Measurements from ENCODE around the gene CCDC201.
"Not testable (repeated sequence)": the region's sequence is repeated elsewhere in the genome, so short reads cannot be mapped to it uniquely, and the experiment has no call there.

Gene CCDC201

DNA sequence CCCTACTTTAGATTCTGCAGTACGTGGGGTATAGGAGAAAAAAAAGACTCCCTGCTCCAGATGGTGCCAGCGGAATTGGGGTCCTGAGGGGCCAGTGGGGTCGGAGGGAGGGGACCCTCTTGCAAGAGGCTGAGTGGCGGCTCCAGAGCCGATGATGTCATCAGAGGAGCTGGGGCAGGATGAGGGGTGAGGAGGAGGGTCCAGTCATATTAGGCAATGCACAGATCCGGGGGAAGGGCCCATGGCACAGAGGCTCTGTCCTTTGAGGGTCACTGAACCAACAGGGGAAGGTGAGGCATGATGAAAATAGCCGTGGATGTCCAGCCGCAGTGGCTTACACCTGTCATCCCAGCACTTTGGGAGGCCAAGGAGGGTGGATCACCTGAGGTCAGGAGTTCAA, 19.4 kb downstream of the CCDC201 start:
- H4K20me1 ChIP-seq (ENCODE audit: insufficient read depth, low read length); H3K4me2 ChIP-seq (ENCODE audit: low read length); H3K27me3 ChIP-seq (ENCODE audit: insufficient read depth, low read length); H3K27ac ChIP-seq (ENCODE audit: low read depth, low read length, poor library complexity, severe bottlenecking); H3K9me2 ChIP-seq (ENCODE audit: low read depth, low read length); H3K36me3 ChIP-seq (ENCODE audit: insufficient read depth, low read length); H3K9ac ChIP-seq (ENCODE audit: low read length); H2AFZ ChIP-seq (ENCODE audit: low read length); H3K9me3 ChIP-seq (ENCODE audit: low read length); H3K79me2 ChIP-seq (ENCODE audit: insufficient read depth, low read length); H3F3A ChIP-seq (ENCODE audit: insufficient read depth, low read length); H3K4me1 ChIP-seq (ENCODE audit: insufficient read depth, low read length, severe bottlenecking); H3K4me3 ChIP-seq (ENCODE audit: low read depth, low read length, poor library complexity, severe bottlenecking): not testable (repeated sequence)

DNA sequence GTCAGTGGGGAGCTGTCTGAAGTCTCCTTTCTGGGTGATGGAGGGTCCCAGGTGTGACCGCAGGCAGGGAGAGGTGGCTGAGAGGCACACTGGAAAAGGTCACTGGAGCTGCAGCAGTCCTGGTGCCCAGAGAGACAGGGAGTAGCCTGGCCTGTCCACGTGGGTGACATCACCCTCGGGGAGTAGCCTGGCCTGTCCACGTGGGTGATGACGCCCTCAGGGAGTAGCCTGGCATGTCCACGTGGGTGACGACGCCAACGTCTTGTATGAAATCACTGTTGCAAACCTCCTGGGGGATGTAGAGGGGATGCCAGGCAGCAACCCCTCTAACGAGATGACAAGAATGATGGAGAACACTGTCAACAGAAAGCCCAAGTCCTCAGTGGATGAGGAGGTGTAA, 19.9 kb downstream of the CCDC201 start:
- H3K9ac ChIP-seq (ENCODE audit: low read length); H3K4me2 ChIP-seq (ENCODE audit: low read length); H3F3A ChIP-seq (ENCODE audit: insufficient read depth, low read length); H3K9me2 ChIP-seq (ENCODE audit: low read depth, low read length); H3K9me3 ChIP-seq (ENCODE audit: low read length); H3K36me3 ChIP-seq (ENCODE audit: insufficient read depth, low read length); H3K79me2 ChIP-seq (ENCODE audit: insufficient read depth, low read length); H3K4me1 ChIP-seq (ENCODE audit: insufficient read depth, low read length, severe bottlenecking); H3K27ac ChIP-seq (ENCODE audit: low read depth, low read length, poor library complexity, severe bottlenecking); H3K27me3 ChIP-seq (ENCODE audit: insufficient read depth, low read length); H2AFZ ChIP-seq (ENCODE audit: low read length); H3K4me3 ChIP-seq (ENCODE audit: low read depth, low read length, poor library complexity, severe bottlenecking); H4K20me1 ChIP-seq (ENCODE audit: insufficient read depth, low read length): not testable (repeated sequence)

DNA sequence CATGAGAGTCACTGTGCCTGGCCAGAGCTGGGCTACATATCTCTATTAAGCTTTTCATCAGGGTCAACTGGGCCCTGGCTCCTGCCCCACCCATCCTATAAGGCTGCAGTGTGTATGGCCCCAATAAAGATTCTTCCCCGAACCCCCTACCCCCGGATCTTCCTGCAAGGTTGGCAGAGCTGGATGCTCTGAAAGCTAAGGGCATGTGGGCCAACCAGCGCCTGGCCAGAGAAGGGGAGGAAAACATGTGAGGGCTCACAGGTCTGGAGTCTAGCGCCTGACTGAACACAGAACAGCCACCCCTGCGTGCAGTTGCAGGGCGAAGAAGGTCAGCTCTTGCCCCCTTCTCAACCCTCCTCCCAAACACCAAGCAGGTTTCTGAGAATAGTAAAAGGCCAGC, 24.1 kb downstream of the CCDC201 start:
- H3K4me1 ChIP-seq (ENCODE audit: insufficient read depth, low read length, severe bottlenecking); H3F3A ChIP-seq (ENCODE audit: insufficient read depth, low read length); H3K27me3 ChIP-seq (ENCODE audit: insufficient read depth, low read length); H4K20me1 ChIP-seq (ENCODE audit: insufficient read depth, low read length); H3K4me3 ChIP-seq (ENCODE audit: low read depth, low read length, poor library complexity, severe bottlenecking); H3K36me3 ChIP-seq (ENCODE audit: insufficient read depth, low read length); H3K27ac ChIP-seq (ENCODE audit: low read depth, low read length, poor library complexity, severe bottlenecking); H2AFZ ChIP-seq (ENCODE audit: low read length); H3K79me2 ChIP-seq (ENCODE audit: insufficient read depth, low read length); H3K9me2 ChIP-seq (ENCODE audit: low read depth, low read length); H3K9ac ChIP-seq (ENCODE audit: low read length); H3K9me3 ChIP-seq (ENCODE audit: low read length); H3K4me2 ChIP-seq (ENCODE audit: low read length): not testable (repeated sequence)

DNA sequence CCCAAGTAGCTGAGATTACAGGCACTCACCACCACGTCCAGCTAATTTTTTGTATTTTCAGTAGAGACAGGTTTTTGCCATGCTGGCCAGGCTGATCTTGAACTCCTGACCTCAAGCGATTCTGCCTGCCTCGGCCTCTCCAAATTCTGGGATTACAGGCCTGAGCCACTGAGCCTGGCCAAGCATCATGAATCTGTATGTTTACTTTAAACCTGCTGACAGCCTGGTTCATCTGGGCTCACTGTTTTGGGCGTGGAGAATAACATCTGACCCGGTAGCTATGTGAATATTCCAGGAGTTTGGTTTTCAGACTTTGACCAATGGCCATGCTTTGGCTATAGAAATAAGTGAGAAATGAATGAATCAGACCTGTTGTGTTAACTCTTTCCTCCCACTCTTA, 26.3 kb downstream of the CCDC201 start:
- not testable (repeated sequence) for H2AFZ ChIP-seq (ENCODE audit: low read length); H3K9ac ChIP-seq (ENCODE audit: low read length); H3K9me3 ChIP-seq (ENCODE audit: low read length); H3K4me2 ChIP-seq (ENCODE audit: low read length); H3K79me2 ChIP-seq (ENCODE audit: insufficient read depth, low read length); H4K20me1 ChIP-seq (ENCODE audit: insufficient read depth, low read length); H3K9me2 ChIP-seq (ENCODE audit: low read depth, low read length); H3K36me3 ChIP-seq (ENCODE audit: insufficient read depth, low read length); H3K27me3 ChIP-seq (ENCODE audit: insufficient read depth, low read length); H3F3A ChIP-seq (ENCODE audit: insufficient read depth, low read length); H3K4me3 ChIP-seq (ENCODE audit: low read depth, low read length, poor library complexity, severe bottlenecking); H3K4me1 ChIP-seq (ENCODE audit: insufficient read depth, low read length, severe bottlenecking); H3K27ac ChIP-seq (ENCODE audit: low read depth, low read length, poor library complexity, severe bottlenecking)

DNA sequence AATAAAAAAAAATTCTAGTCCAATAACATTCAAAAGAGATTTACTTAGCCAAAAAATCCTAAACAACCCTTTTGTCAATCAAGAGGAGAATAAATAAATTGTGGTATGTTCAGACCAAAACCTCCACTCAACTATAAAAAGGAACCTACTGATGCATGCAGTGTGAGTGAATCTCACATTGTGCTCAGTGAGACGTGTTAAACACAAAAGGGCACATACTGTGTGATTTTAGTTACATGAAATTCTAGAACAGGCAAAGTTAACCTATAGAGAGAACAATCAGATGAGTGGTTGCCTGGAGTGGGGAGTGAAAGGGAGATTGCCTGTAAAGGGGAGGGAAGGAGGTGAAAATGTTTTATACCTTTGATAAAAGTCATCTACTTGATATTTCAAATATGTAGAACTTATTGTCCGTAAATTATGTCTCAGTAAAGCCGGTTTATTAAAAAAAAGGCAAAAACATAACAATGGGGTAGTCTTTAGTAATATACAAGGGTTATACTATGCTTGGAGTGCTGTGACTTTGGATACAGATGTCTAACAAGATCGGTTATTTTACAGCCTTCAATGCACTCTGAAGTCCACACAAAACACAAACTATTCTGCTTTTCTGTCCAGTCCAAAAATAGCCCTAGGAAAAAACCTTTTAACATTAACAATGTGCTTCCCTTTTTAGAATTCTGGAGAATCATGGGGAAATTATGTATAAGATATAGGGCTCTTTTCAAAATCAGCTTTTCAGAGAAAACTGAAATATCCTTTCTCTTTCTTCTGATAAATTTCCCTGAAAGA, 30.8 kb downstream of the CCDC201 start:
- H3K4me2 ChIP-seq (ENCODE audit: low read length); H3K27ac ChIP-seq (ENCODE audit: low read depth, low read length, poor library complexity, severe bottlenecking); H3K36me3 ChIP-seq (ENCODE audit: insufficient read depth, low read length); H3K4me1 ChIP-seq (ENCODE audit: insufficient read depth, low read length, severe bottlenecking); H3K9me2 ChIP-seq (ENCODE audit: low read depth, low read length); H3K4me3 ChIP-seq (ENCODE audit: low read depth, low read length, poor library complexity, severe bottlenecking); H3K79me2 ChIP-seq (ENCODE audit: insufficient read depth, low read length); H3K9me3 ChIP-seq (ENCODE audit: low read length); H2AFZ ChIP-seq (ENCODE audit: low read length); H3K9ac ChIP-seq (ENCODE audit: low read length); H3F3A ChIP-seq (ENCODE audit: insufficient read depth, low read length); H3K27me3 ChIP-seq (ENCODE audit: insufficient read depth, low read length); H4K20me1 ChIP-seq (ENCODE audit: insufficient read depth, low read length): not testable (repeated sequence)

DNA sequence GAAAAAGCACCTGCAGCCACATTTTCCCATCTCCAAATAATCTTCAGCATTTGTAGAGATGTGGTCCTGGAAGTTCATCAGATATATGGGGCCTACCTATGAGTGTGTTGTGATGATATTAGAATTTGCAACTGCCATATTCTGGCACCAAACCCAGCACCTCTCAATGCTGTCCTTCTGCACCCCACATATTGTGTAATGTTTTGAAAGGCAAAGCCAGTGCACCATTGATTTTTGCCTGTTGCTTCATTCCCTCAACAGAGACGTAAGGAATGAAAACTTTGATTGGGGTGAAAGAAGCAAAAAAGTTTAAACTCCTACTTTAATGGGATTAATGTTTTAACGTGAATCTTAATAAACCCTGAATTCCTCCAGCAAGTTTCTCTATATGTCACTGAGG, 34.0 kb downstream of the CCDC201 start:
- not testable (repeated sequence) for H3K9ac ChIP-seq (ENCODE audit: low read length); H3K4me1 ChIP-seq (ENCODE audit: insufficient read depth, low read length, severe bottlenecking); H4K20me1 ChIP-seq (ENCODE audit: insufficient read depth, low read length); H3F3A ChIP-seq (ENCODE audit: insufficient read depth, low read length); H3K27ac ChIP-seq (ENCODE audit: low read depth, low read length, poor library complexity, severe bottlenecking); H3K4me3 ChIP-seq (ENCODE audit: low read depth, low read length, poor library complexity, severe bottlenecking); H3K79me2 ChIP-seq (ENCODE audit: insufficient read depth, low read length); H3K27me3 ChIP-seq (ENCODE audit: insufficient read depth, low read length); H2AFZ ChIP-seq (ENCODE audit: low read length); H3K4me2 ChIP-seq (ENCODE audit: low read length); H3K9me2 ChIP-seq (ENCODE audit: low read depth, low read length); H3K9me3 ChIP-seq (ENCODE audit: low read length); H3K36me3 ChIP-seq (ENCODE audit: insufficient read depth, low read length)

DNA sequence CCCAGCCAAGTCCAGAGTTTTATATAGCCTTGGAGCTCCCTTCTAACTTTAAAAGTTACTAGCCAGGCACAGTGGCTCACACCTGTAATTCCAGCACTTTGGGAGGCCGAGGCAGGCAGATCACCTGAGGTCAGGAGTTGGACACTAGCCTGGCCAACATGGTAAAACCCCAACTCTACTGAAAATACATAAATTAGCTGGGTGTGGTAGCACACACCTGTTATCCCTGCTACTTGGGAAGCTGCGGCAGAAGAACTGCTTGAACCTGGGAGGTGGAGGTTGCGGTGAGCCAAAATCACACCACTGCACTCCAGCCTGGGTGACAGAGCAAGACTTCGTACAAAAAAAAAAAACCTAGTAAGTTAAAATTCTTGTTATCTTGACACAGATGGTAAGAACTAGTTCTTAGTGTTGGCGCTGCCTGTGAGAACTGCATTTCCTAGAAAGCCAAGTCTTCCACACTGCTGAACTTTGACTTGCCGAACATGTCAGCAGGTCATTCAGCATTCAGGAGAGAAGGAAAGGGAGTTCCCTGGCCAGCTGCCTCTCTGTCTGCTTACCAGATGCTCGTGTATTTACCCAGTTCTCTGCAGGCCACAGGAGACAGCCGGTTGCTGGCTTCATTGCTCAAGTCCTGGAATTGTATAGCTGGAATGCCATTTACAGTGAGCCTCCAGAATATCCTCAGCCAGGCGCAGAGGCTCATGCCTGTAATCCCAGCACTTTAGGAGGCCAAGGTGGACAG, 40.3 kb downstream of the CCDC201 start:
- H3K9me3 ChIP-seq (ENCODE audit: low read length); H3K27ac ChIP-seq (ENCODE audit: low read depth, low read length, poor library complexity, severe bottlenecking); H3K4me2 ChIP-seq (ENCODE audit: low read length); H3K9ac ChIP-seq (ENCODE audit: low read length); H4K20me1 ChIP-seq (ENCODE audit: insufficient read depth, low read length); H2AFZ ChIP-seq (ENCODE audit: low read length); H3K27me3 ChIP-seq (ENCODE audit: insufficient read depth, low read length); H3F3A ChIP-seq (ENCODE audit: insufficient read depth, low read length); H3K4me3 ChIP-seq (ENCODE audit: low read depth, low read length, poor library complexity, severe bottlenecking); H3K9me2 ChIP-seq (ENCODE audit: low read depth, low read length); H3K36me3 ChIP-seq (ENCODE audit: insufficient read depth, low read length); H3K4me1 ChIP-seq (ENCODE audit: insufficient read depth, low read length, severe bottlenecking); H3K79me2 ChIP-seq (ENCODE audit: insufficient read depth, low read length): not testable (repeated sequence)

All from OCI-LY1 (cell line).